ENCODE measurements around the gene IRF9. TPM values are rescaled to one million over a fixed set of nuclear protein-coding genes. Genes with fewer than 3 reads are reported as not detected.

The IRF9 gene
- total RNA-seq, 1 donor from 2014 or later, result 42.9 TPM

GRCh38 chr14:24131549-24131966, 29.5 kb upstream of the IRF9 start:
- no peak for DNase-seq (ENCODE audit: low read depth in 2 of 2)

DNA sequence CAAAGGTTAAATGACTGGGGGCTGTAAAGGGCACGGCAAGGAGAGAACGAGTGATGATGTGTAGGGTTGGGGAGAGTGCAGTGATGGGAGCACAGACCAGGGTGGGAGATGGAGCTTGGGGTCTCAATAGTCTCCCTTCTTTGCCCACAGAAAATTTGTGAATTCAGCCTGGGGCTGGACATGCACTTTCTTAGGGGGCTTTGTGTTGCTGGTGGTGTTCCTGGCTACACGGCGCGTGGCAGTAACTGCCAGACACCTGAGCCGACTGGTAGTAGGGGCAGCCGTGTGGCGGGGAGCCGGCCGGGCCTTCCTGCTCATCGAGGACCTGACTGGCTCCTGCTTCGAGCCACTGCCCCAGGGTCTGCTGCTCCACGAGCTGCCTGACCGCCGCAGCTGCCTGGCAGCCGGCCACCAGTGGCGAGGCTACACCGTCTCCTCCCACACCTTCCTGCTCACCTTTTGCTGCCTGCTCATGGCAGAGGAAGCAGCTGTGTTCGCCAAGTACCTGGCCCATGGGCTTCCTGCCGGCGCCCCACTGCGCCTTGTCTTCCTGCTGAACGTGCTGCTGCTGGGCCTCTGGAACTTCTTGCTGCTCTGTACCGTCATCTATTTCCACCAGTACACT, 28.9 kb upstream of the IRF9 start:
- peak in 1 of 2 donors; percentile 34 for DNase-seq (ENCODE audit: low read depth in 2 of 2)

GRCh38 chr14:24132976-24133375, 28.1 kb upstream of the IRF9 start:
- no peak for DNase-seq (ENCODE audit: low read depth in 2 of 2)

- DNase-seq (ENCODE audit: low read depth in 2 of 2), result no peak
Observed at GRCh38 chr14:24133735-24134134, 27.3 kb upstream of the IRF9 start.

DNA sequence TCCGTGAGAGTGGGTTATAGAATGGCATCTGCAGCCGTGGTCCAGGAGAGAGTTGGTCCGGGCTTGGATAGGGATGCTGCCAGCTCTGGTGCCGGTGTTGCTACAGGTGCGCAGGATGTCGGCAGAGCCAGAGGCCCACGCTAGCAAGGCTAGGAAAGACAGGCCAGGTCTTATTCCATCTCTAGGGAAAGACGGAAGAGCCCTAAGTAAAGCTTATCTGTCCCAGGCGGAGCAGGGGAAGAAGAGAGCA, 25.6 kb upstream of the IRF9 start:
- DNase-seq (ENCODE audit: low read depth in 2 of 2), result no peak

DNA sequence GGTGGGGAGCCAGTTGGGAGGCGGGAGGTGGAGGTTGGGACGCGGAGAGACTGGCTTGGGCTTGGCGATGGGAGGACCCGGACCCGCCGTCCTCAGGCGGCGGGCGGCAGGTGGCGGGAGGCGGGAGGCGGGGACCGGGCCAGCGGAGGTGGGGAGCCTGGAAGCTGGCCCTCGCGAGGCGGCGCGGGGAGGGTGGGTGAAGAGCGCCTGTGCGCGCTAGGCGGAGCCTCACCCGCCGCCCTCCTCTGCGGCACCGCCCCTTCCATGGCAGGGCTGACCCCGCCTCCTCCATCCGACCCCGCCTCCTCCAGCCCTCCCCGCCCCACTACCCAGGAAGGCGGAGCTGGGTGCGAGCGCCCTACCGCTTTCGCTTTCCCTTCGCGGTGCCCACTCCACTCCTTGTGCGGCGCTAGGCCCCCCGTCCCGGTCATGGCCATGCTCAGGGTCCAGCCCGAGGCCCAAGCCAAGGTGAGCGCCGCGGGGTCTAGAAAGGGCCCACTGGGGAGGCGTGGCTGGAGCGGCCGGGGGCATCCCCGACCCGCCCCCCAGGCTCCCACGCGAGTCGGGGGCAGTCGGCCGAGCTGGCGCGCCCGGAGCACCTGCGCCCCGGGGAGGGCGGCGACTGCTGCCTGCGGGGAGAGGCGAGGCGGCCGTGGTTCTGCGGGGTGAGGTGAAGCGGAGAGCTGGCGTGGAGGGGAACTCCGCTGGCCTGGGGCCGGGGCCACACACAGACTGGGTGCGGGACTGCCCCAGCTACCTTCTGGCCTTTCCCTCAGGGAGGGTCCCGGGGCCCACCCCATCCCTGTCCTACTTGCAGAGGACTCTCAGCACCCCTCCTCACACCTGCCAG, 25.0 kb upstream of the IRF9 start, which contains the start of gene PSME1:
Gene PSME1, plus strand, starts transcription at position 361 of the 850 bp plus-strand sequence. Its CDS starts 69 bp downstream, at position 430.
- peak; percentile 92 to 93 for DNase-seq (ENCODE audit: low read depth in 2 of 2)

DNA sequence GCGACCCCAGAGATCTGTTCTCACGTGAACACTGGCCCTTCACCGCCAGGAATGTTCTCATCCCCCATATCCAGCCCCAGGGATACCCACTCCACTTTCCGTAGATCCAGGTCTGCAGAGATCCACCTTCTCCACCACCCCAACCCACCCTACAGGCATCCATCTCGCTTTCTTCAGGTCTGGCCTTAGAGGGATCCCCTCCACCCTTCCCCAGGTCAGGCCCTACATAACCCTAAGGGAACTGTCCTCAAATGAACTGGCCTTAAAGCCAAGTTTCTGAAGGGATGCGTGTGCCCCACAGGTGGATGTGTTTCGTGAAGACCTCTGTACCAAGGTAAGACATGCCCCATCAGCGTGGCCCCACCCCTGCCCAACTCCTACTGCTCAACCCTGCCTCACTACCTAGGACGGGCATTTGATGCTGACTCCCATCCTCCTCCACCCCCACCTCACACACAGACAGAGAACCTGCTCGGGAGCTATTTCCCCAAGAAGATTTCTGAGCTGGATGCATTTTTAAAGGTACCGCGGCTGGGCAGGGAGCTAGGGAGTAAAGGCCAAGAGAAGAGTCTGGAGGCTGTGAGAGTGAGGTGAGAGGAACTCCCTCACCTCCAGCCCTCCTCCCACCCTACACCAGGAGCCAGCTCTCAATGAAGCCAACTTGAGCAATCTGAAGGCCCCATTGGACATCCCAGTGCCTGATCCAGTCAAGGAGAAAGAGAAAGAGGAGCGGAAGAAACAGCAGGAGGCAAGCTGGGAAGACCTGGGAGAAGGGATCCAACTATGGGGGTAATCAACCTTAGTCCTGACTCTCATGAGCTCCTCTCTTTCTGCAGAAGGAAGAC, 24.2 kb upstream of the IRF9 start:
- DNase-seq (ENCODE audit: low read depth in 2 of 2), result no peak

DNA sequence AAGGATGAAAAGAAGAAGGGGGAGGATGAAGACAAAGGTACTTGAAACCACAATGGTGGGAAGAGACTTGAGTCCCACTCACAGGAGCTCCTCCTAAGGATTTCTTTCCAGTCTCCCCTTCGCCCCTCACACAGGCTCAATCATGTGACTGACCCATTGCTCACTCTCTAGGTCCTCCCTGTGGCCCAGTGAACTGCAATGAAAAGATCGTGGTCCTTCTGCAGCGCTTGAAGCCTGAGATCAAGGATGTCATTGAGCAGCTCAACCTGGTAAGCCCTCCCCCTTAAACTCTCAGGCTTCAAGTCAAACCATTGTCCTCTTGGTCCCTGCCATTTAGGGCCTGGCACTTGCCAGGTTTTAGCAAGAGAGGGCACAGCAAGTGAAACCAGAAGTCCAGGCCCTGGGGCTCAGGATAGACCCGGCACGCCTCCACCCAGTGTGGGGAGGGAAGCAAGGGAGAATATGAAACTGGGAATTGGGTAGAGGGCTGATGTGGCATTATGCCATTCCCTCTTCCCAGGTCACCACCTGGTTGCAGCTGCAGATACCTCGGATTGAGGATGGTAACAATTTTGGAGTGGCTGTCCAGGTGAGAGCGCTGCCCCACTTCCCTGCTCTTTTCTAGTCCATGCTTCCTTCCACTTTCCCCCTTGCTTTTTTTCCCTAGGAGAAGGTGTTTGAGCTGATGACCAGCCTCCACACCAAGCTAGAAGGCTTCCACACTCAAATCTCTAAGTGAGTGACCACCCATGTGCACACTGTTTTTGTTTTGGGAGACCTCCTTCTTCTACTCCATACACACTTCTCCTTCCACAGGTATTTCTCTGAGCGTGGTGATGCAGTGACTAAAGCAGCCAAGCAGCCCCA, 23.3 kb upstream of the IRF9 start:
- DNase-seq (ENCODE audit: low read depth in 2 of 2), result no peak

GRCh38 chr14:24138396-24139271, 22.4 kb upstream of the IRF9 start:
- no peak for DNase-seq (ENCODE audit: low read depth in 2 of 2)

DNA sequence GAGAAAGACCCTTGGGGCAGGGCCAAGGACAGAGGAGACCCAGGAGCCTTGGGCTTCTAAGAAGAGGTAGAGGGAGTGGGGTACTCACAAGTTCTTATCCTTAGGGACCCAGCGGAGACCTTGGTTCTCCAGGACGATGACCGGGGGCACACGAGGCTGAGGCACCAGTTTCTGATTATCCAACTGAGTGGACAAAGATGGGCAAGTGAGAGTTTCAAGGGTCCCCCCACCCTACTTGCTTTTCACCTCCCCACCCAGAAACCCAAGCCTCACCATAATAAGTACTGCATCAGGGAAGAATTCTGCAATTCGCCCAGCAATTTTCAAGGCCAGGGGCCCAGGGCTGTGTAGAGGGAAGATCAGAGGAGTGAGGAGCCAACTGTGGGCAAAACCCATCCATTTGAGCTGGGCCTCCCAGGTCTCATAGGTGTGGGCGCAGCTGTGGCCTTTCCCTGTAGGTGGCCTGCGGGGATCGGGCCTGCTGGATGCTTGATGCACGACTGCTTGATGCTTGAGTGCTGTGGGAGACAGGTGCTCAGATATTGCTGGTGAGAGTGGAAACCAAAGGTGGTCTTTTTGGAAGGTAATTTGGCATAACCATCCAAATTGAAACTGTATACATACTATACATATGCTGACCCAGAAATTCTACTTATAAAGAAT, 21.7 kb upstream of the IRF9 start:
- no peak for DNase-seq (ENCODE audit: low read depth in 2 of 2)

DNA sequence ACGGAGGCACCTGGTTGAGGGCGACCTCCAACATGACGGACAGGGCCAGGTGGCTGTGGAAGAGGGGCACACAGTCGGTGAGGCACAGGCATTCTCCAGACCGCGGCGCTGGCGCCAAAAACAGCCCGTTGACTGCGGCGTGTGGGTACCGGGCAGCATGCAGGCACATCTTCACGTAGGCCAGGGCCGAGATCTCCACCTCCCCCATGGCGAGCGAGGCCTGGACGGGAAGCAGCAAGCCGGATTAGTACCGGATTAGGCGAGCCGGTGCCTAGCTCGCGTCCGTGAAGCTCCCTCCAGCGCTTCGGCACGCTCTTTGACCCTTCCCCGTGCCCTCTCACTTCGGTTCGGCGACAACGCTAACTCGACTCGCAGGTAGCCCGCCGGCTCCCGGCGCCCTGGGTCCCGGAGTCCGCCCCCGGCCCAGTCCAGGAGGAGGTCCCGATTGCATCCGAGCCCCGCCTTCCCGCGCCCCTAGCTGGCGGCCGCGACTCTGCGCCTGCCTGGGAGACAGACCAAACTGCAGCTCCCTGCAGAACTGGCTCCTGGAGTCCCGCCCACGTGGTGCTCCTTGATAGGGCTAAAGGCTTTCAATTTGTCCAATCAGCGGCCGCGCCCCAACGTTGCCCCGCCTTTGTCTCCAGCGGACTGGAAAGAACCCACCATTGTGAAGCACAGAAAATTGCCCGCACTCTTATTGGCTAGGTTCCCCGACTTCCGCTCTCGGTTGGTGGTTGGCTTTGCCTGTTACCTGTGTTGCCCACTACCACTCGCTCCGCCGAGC, 19.8 kb upstream of the IRF9 start, which contains the start of gene EMC9:
Gene EMC9, minus strand, starts transcription at position 495 of the 784 bp plus-strand sequence. Its CDS starts 287 bp downstream, at position 208.
- DNase-seq (ENCODE audit: low read depth in 2 of 2), result peak; percentile 99

- DNase-seq (ENCODE audit: low read depth in 2 of 2), result no peak
Observed at GRCh38 chr14:24143511-24143910, 17.6 kb upstream of the IRF9 start.

DNA sequence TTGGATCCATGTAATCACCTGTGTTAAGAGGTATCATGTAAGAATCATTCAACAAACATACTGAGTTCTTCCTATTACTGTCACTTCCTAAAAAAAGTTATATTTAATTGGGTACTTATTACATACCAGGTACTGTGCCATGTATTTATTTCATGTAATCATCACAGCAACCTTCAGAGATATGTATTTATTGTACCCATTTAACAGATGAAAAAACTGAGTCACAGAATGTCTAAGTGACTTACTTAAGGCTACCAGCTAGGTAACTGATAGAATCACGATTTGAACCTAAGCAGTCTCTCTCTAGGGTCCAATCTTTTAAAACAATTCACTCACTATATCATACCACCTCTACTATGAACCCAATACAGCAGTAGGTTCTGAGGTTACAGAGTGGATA, 16.6 kb upstream of the IRF9 start:
- no peak for DNase-seq (ENCODE audit: low read depth in 2 of 2)

DNA sequence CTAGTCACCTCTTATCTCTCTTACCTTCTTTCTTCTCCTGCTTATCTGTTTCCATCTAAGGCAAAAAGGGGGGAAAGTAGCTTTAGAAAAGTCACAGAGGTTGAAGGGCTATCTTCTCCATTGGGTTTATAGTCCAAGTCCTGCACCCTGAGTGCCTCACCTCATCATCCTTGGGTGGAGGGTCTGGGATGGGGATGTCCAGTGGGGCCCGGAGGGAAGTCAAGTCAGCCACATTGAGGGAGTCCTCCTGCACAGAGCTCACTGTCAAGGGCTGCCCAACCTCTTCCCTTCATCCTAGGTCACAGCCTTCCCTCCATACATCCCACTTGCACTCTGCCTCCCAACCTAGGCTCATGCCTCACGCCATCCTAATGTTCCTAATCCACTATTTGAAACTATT, 15.8 kb upstream of the IRF9 start:
- DNase-seq (ENCODE audit: low read depth in 2 of 2), result no peak

- peak in 1 of 2 donors; percentile 8 for DNase-seq (ENCODE audit: low read depth in 2 of 2)
Observed at GRCh38 chr14:24145690-24146452, 15.2 kb upstream of the IRF9 start.

- DNase-seq (ENCODE audit: low read depth in 2 of 2), result peak; percentile 98
Observed at GRCh38 chr14:24146453-24146977, 14.6 kb upstream of the IRF9 start, which contains the start of gene PSME2. Gene PSME2, minus strand, starts transcription at chr14:24146610. Its CDS starts 29 bp downstream, at chr14:24146581.

- DNase-seq (ENCODE audit: low read depth in 2 of 2), result peak; percentile 97 to 98
Observed at GRCh38 chr14:24146978-24147760, 13.9 kb upstream of the IRF9 start, which contains the start of gene RNF31. Gene RNF31, plus strand, starts transcription at chr14:24147498. Its CDS starts 201 bp downstream, at chr14:24147699.

All from lung microvascular endothelial cell (primary cell).